Neural cell (in vitro differentiated cells): ENCODE data around the gene PSMC3. TPM values are rescaled to one million over a fixed set of nuclear protein-coding genes. Genes with fewer than 3 reads are reported as not detected.

Experiments
- H2AFZ ChIP-seq: fragments of 200-600, 300-800 bp; sonication (generic), shearing (Covaris generic); 2 replicates; pipeline ENCODE4 v1.6.0; 2014; ENCODE audit warnings: low read depth, mild to moderate bottlenecking, antibody characterized with exemption, low read length, moderate library complexity
- H3F3A ChIP-seq: fragments of 200-600 bp; shearing (Covaris generic); 2 replicates; pipeline ENCODE4 v1.6.1; 2016; ENCODE audit warnings: mild to moderate bottlenecking, moderate library complexity, mixed read lengths, antibody characterized with exemption, low read length; ENCODE audit not compliant: insufficient read depth, poor library complexity, severe bottlenecking
- H3K27ac ChIP-seq: fragments of 200-600, 300-800 bp; sonication (generic), shearing (Covaris generic); 2 replicates; pipeline ENCODE4 v1.5.1; 2014; ENCODE audit warnings: mild to moderate bottlenecking, low read length, moderate library complexity
- H3K27me3 ChIP-seq: fragments of 300-800, 200-600 bp; sonication (generic), shearing (Covaris generic); 2 replicates; pipeline ENCODE4 v1.6.0; 2014; ENCODE audit warnings: mild to moderate bottlenecking, low read depth, low read length, moderate library complexity; ENCODE audit not compliant: insufficient read depth
- H3K36me3 ChIP-seq: fragments of 300-800, 200-600 bp; sonication (generic), shearing (Covaris generic); 2 replicates; pipeline ENCODE4 v1.5.1; 2014; ENCODE audit warnings: mild to moderate bottlenecking, antibody characterized with exemption, low read length, moderate library complexity; ENCODE audit not compliant: insufficient read depth
- H3K4me2 ChIP-seq: fragments of 300-800, 200-600 bp; sonication (generic), shearing (Covaris generic); 2 replicates; pipeline ENCODE4 v1.6.0; 2014; ENCODE audit warnings: mild to moderate bottlenecking, low read length
- H3K4me3 ChIP-seq: fragments of 300-800, 200-600 bp; sonication (generic), shearing (Covaris generic); 2 replicates; pipeline ENCODE4 v1.5.1; 2014; ENCODE audit warnings: mild to moderate bottlenecking, low read length, moderate library complexity
- H3K79me2 ChIP-seq: fragments of 200-600 bp; shearing (Covaris generic); replicated peaks from 2 replicates; pipeline ENCODE4 v1.6.0; 2014; ENCODE audit warnings: mild to moderate bottlenecking, low read length, moderate library complexity; ENCODE audit not compliant: insufficient read depth
- H3K9ac ChIP-seq: fragments of 300-800, 200-600 bp; sonication (generic), shearing (Covaris generic); 2 replicates; pipeline ENCODE4 v1.6.1; 2016; ENCODE audit warnings: mild to moderate bottlenecking, low read length, mixed read lengths
- H3K9me2 ChIP-seq: fragments of 200-600 bp; shearing (Covaris generic); 2 replicates; pipeline ENCODE4 v1.6.1; 2016; ENCODE audit warnings: mild to moderate bottlenecking, low read length, mixed read lengths; ENCODE audit not compliant: insufficient read depth
- H3K9me3 ChIP-seq: fragments of 200-600, 300-800 bp; sonication (generic), shearing (Covaris generic); 2 replicates; pipeline ENCODE4 v1.6.1; 2016; ENCODE audit warnings: mild to moderate bottlenecking, mixed run types, low read length, moderate library complexity, mixed read lengths
- H4K20me1 ChIP-seq: fragments of 200-600 bp; shearing (Covaris generic); 2 replicates; pipeline ENCODE4 v1.6.1; 2016; ENCODE audit warnings: mild to moderate bottlenecking, mixed run types; ENCODE audit not compliant: insufficient read depth
- CTCF ChIP-seq: fragments of 450-650 bp; IDR thresholded peaks from 2 replicates; pipeline ENCODE4 v1.5.1; 2014; ENCODE audit warnings: antibody characterized with exemption, mild to moderate bottlenecking, moderate library complexity; ENCODE audit not compliant: poor library complexity, severe bottlenecking
- EP300 ChIP-seq: fragments of 450-650 bp; conservative IDR thresholded peaks from 2 replicates; pipeline ENCODE4 v1.6.1; 2014; ENCODE audit warnings: antibody characterized with exemption, mild to moderate bottlenecking, moderate library complexity; ENCODE audit not compliant: poor library complexity, severe bottlenecking
- EZH2 ChIP-seq: fragments of 200-600, 300-800 bp; shearing (Covaris generic), sonication (generic); IDR thresholded peaks from 2 replicates; pipeline ENCODE4 v1.6.1; 2014; ENCODE audit warnings: antibody characterized with exemption, low read length, borderline replicate concordance, mild to moderate bottlenecking; ENCODE audit not compliant: insufficient read depth, poor library complexity, severe bottlenecking
- MXI1 ChIP-seq: fragments of 450-650 bp; conservative IDR thresholded peaks from 2 replicates; pipeline ENCODE4 v1.6.1; 2014; ENCODE audit warnings: antibody characterized with exemption, mild to moderate bottlenecking; ENCODE audit not compliant: poor library complexity, severe bottlenecking
- RAD21 ChIP-seq: fragments of 450-650 bp; conservative IDR thresholded peaks from 2 replicates; pipeline ENCODE4 v1.6.1; 2014; ENCODE audit warnings: antibody characterized with exemption, mild to moderate bottlenecking, moderate library complexity
- REST ChIP-seq: IDR thresholded peaks from 2 replicates; pipeline ENCODE4 v1.6.1; 2012; ENCODE audit warnings: borderline replicate concordance
- SMC3 ChIP-seq: fragments of 450-650 bp; conservative IDR thresholded peaks from 2 replicates; pipeline ENCODE4 v1.6.1; 2014; ENCODE audit warnings: antibody characterized with exemption, mild to moderate bottlenecking, moderate library complexity; ENCODE audit not compliant: poor library complexity
- TAF1 ChIP-seq: IDR thresholded peaks from 2 replicates; pipeline ENCODE4 v1.6.1; 2012; ENCODE audit warnings: low read depth
- polyA plus RNA-seq: library from polyadenylated mRNA; depleted of rRNA; stranded (reverse); fragments of >200 nt; gene quantifications from 2 replicates; pipeline ENCODE4 v1.2.3, GENCODE V29; 2014

PSMC3 gene
- polyA plus RNA-seq, 1 donor from 2014 or later = 157 TPM

GRCh38 chr11:47451990-47452389, 25.8 kb upstream of the PSMC3 start:
- no peak overlapping the region for H3K4me3 ChIP-seq
- H3K79me2 ChIP-seq = no peaks in the 10 kb centered on the region
- no peak overlapping the region for H3K27ac ChIP-seq
- H3K9ac ChIP-seq = no peak overlapping the region
- H3K27me3 ChIP-seq = no peaks in the 10 kb centered on the region
- H3K4me2 ChIP-seq = no peak overlapping the region
- H3F3A ChIP-seq = no peaks in the 10 kb centered on the region
- H3K9me2 ChIP-seq = no peaks in the 10 kb centered on the region
- H3K36me3 ChIP-seq = no peaks in the 10 kb centered on the region
- TF ChIP-seq REST (no peak), RAD21 (no peak), MXI1 (no peak), EP300 (no peak), TAF1 (no peak), CTCF (no peak), EZH2 (no peak), SMC3 (no peak)
- no peaks in the 10 kb centered on the region for H3K9me3 ChIP-seq
- H4K20me1 ChIP-seq = no peaks in the 10 kb centered on the region
- H2AFZ ChIP-seq = no peak overlapping the region

DNA sequence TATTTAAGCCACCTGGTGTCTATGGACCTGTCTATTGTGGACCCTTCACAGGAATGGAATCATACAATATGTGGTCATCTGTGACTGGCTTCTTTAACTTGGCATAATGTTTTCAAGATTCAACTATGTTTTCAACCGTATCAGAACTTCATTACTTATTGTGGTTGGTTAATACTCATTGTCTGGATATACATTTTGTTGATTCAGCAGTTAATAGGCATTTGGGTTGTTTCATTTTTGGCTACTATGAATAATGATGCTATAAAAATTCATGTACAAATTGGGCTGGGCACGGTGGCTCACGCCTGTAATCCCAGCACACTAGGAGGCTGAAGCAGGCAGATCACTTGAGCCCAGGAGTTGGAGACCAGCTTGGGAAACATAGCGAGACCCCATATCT, 25.2 kb upstream of the PSMC3 start:
- Histone ChIP-seq H3K4me2 (no peak overlapping the region), H3K27me3 (no peaks in the 10 kb centered on the region), H3K79me2 (no peaks in the 10 kb centered on the region), H3K4me3 (no peak overlapping the region), H4K20me1 (no peaks in the 10 kb centered on the region), H3K27ac (no peak overlapping the region), H3K9me2 (no peaks in the 10 kb centered on the region), H3K9me3 (no peaks in the 10 kb centered on the region), H3K36me3 (no peaks in the 10 kb centered on the region), H3F3A (no peaks in the 10 kb centered on the region), H2AFZ (no peak overlapping the region), H3K9ac (no peak overlapping the region)
- TF ChIP-seq CTCF = no peak
